Mesothelial cell of epicardium (in vitro differentiated cells): Measurements from ENCODE around the gene PCDHGB3. TPM values are rescaled to one million over a fixed set of nuclear protein-coding genes. Genes with fewer than 3 reads are reported as not detected.
"Not testable (repeated sequence)": the region's sequence is repeated elsewhere in the genome, so short reads cannot be mapped to it uniquely, and the experiment has no call there.

Experiments used
- DNase-seq, 2 experiments: peaks; one replicate each; pipeline ENCODE4 v3.0.0; 2021; ENCODE audit warnings: low spot score in 2 of 2; ENCODE audit not compliant: unreplicated experiment in 2 of 2
- H3K27ac Mint-ChIP-seq: 2 replicates; pipeline ENCODE4 v1.8.0; 2021; ENCODE audit warnings: mixed read lengths
- H3K27me3 Mint-ChIP-seq: 2 replicates; pipeline ENCODE4 v1.8.0; 2021; ENCODE audit warnings: low read depth, mixed read lengths
- H3K36me3 Mint-ChIP-seq: 2 replicates; pipeline ENCODE4 v1.8.0; 2021; ENCODE audit warnings: mixed read lengths
- H3K4me1 Mint-ChIP-seq: 2 replicates; pipeline ENCODE4 v1.8.0; 2021; ENCODE audit warnings: mixed read lengths
- H3K4me3 Mint-ChIP-seq: 2 replicates; pipeline ENCODE4 v1.8.0; 2021; ENCODE audit warnings: mild to moderate bottlenecking, moderate library complexity, mixed read lengths
- H3K9me3 Mint-ChIP-seq: 2 replicates; pipeline ENCODE4 v1.8.0; 2021; ENCODE audit warnings: mixed read lengths
- CTCF ChIP-seq: fragments of 200-600 bp; sonication (generic); IDR thresholded peaks from one replicate; pipeline ENCODE4 v1.5.0; 2021; ENCODE audit warnings: antibody characterized with exemption; ENCODE audit not compliant: unreplicated experiment
- total RNA-seq: library from RNA; stranded (reverse); gene quantifications from 3 replicates; pipeline ENCODE4 v1.2.1, GENCODE V29; 2021

Gene PCDHGB3
- total RNA-seq, 1 donor from 2014 or later, result 0.74 TPM

DNA sequence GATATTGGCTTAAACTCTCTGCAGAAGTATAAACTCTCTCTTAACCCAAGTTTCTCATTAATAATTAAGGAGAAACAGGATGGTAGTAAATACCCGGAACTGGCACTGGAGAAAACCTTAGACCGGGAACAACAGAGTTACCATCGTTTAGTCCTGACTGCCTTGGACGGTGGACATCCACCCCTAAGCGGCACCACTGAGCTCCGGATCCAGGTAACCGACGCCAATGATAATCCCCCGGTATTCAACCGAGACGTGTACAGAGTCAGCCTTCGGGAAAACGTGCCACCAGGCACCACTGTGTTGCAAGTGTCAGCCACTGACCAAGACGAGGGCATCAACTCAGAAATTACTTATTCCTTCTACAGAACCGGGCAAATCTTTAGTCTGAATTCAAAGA lies 28.6 kb downstream of the PCDHGB3 start:
- no peak overlapping the region for H3K27ac Mint-ChIP-seq
- H3K36me3 Mint-ChIP-seq, result peaks cover 46% of the 10 kb centered on the region
- DNase-seq, result no peak
- no peaks in the 10 kb centered on the region for H3K4me1 Mint-ChIP-seq
- no peaks in the 10 kb centered on the region for H3K27me3 Mint-ChIP-seq
- H3K4me3 Mint-ChIP-seq, result no peak overlapping the region
- peaks cover 50% of the 10 kb centered on the region for H3K9me3 Mint-ChIP-seq
- no peak for TF ChIP-seq CTCF

- no peak overlapping the region for H3K27ac Mint-ChIP-seq
- TF ChIP-seq CTCF, result no peak
- H3K4me3 Mint-ChIP-seq, result no peak overlapping the region
- peaks cover 48% of the 10 kb centered on the region for H3K36me3 Mint-ChIP-seq
- DNase-seq, result no peak
- H3K9me3 Mint-ChIP-seq, result peaks cover 51% of the 10 kb centered on the region
- H3K4me1 Mint-ChIP-seq, result no peaks in the 10 kb centered on the region
- H3K27me3 Mint-ChIP-seq, result no peaks in the 10 kb centered on the region
Measured at GRCh38 chr5:141399555-141400258, 29.7 kb downstream of the PCDHGB3 start.

- DNase-seq, result no peak
- no peak within 1 kb of the TSS for H3K27ac Mint-ChIP-seq
- no peak for TF ChIP-seq CTCF
- H3K4me1 Mint-ChIP-seq, result no peaks in the 10 kb centered on the region
- no peak within 1 kb of the TSS for H3K4me3 Mint-ChIP-seq
- peaks cover 50% of the 10 kb centered on the region for H3K36me3 Mint-ChIP-seq
- H3K27me3 Mint-ChIP-seq, result no peaks in the 10 kb centered on the region
- H3K9me3 Mint-ChIP-seq, result peaks cover 48% of the 10 kb centered on the region
Measured at GRCh38 chr5:141402553-141403243, 32.7 kb downstream of the PCDHGB3 start, which contains the start of gene PCDHGA9. TSS of gene PCDHGA9 (plus strand) at chr5:141402778. CDS start at chr5:141402953, 175 bp downstream.

- Mint-ChIP-seq H3K36me3 (peaks cover 56% of the 10 kb centered on the region), H3K4me1 (peaks cover 2% of the 10 kb centered on the region), H3K9me3 (peaks cover 52% of the 10 kb centered on the region), H3K27ac (no peak overlapping the region), H3K4me3 (no peak overlapping the region), H3K27me3 (no peaks in the 10 kb centered on the region)
- TF ChIP-seq CTCF, result no peak
- no peak for DNase-seq
Measured at GRCh38 chr5:141403387-141403786, 33.3 kb downstream of the PCDHGB3 start.

DNA sequence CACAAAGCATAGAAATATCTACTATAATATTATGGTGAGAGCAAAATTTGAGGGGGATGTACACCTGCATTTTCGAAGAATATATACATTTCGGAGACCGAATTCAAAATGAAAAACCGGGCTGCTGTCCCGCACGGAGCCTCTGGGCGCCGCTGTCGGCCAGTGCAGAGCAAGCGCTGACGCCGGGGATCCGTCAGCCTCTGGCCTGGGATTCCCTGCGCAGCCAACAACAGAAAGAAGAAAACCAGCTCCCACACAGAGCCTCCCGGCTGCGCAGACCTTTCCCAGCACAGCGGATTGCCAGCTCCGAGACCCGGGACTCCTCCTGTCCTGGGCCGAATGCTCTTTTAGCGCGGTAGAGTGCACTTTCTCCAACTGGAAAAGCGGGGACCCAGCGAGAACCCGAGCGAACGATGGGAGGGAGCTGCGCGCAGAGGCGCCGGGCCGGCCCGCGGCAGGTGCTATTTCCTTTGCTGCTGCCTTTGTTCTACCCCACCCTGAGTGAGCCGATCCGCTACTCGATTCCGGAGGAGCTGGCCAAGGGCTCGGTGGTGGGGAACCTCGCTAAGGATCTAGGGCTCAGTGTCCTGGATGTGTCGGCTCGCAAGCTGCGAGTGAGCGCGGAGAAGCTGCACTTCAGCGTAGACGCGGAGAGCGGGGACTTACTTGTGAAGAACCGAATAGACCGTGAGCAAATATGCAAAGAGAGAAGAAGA lies 37.9 kb downstream of the PCDHGB3 start, which contains the start of gene PCDHGB6:
PCDHGB6 (plus strand) TSS at position 232 of the 716 bp plus-strand sequence; CDS start at position 414, 182 bp downstream.
- peak; percentile 87 for TF ChIP-seq CTCF

More for the DNA sequence above, 37.9 kb downstream of the PCDHGB3 start, which contains the start of gene PCDHGB6:
- peak within 1 kb of the TSS; percentile 98 for H3K27ac Mint-ChIP-seq
- DNase-seq, result peak; percentile 62 to 85
- peaks cover 12% of the 10 kb centered on the region for H3K4me1 Mint-ChIP-seq
- H3K36me3 Mint-ChIP-seq, result peaks cover 59% of the 10 kb centered on the region
- H3K27me3 Mint-ChIP-seq, result not testable (repeated sequence)
- H3K4me3 Mint-ChIP-seq, result peak within 1 kb of the TSS; percentile 91
- H3K9me3 Mint-ChIP-seq, result peaks cover 44% of the 10 kb centered on the region
